Hepatic stellate cell (primary cell): ENCODE data around the gene OR5L2.
"Not testable (repeated sequence)": the region's sequence is repeated elsewhere in the genome, so short reads cannot be mapped to it uniquely, and the experiment has no call there.

Experiments used
- DNase-seq: peaks from one replicate; pipeline ENCODE4 v3.0.0; 2011; ENCODE audit warnings: low spot score

OR5L2 gene

DNA sequence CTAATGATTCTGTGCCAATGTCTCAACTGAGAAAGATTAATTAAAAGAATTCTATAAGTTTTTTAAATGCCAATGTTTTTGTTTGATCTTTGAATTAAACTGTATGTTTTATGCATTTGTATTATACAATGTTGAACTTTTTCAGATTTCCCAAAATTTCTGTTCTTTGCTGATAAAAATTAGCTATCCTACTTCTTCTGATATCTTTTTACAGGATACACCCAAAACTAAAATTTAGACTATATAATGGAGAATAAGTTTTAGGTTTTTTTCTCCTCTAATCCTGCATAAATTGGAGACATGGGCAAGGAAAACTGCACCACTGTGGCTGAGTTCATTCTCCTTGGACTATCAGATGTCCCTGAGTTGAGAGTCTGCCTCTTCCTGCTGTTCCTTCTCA is at the start of gene OR5L2:
Gene OR5L2, plus strand, starts transcription at position 301 of the 400 bp plus-strand sequence. Its CDS starts 0 bp downstream, at position 301.
- no peak for DNase-seq

DNA sequence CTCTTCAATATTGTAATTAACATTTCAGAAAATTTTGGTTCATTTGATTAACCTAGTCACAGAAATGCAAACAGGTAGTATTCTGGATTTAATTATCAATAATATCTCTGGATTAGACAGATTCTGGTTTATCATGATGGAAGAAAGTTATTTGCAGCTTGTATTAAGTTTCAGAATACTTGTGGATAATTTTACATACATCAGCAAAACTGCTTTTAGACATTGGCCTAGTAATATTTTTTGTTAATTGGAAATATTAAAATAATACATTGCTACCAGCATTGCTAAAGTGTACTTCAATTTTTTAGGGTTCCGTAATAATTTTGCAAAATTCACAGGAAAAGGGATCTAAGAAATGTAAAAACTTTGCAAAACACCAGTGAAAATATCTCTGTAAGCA is 35.4 kb upstream of the OR5L2 start:
- no peak for DNase-seq

DNA sequence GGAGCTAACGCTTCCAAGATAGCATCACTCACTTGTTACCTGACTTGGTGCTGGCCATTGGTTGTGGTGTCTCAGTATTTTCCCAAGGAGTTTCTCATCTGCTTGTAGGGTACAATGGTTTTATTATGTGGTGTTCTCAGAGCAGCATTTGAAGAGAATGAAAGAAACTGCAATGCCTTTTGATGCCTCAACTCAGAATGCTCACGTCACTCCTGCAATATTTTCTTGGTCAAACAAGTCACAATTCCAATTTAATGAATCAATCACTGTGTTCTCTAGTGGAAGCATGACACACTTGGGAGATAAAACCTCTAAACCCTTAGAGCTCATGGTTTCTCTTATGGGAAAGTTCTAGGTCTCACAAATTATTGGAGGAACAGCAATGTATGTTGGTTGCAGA is 33.7 kb upstream of the OR5L2 start:
- DNase-seq = no peak

DNA sequence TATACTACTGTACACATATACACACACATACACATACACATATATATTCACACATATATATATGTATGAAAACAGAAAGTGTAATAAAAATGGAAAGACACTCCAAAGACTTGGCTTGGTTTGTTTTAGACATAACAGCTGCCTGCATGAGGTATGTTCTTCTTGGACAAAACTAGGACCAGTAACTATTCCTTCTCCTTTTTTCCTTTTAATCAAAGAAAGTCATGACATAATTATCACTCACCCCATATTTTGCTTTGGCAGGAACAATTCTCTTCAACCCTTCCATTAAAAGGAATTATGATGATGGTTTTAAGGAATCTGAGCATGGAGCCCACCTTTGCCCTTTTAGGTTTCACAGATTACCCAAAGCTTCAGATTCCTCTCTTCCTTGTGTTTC is 31.8 kb upstream of the OR5L2 start, which contains the start of gene OR5D14:
Gene OR5D14, plus strand, starts transcription at position 301 of the 400 bp plus-strand sequence. Its CDS starts 0 bp downstream, at position 301.
- no peak for DNase-seq

DNA sequence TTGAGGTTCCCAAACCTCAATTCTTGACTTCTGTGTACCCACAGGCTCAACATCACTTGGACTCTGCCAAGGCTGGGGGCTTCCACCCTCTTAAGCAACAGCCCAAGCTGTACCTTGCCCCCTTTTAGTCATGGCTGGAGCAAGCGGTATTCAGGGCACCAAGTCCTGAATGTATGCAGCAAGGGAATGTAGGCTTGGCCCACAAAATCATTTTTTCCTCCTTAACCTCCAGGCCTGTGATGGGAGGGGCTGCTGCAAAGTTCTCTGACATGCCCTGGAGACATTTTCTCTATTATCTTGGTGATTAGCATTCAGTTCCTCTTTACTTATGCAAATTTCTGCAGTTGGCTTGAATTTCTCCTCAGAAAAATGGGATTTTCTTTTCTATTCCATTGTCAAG is 20.8 kb upstream of the OR5L2 start:
- DNase-seq = no peak

DNA sequence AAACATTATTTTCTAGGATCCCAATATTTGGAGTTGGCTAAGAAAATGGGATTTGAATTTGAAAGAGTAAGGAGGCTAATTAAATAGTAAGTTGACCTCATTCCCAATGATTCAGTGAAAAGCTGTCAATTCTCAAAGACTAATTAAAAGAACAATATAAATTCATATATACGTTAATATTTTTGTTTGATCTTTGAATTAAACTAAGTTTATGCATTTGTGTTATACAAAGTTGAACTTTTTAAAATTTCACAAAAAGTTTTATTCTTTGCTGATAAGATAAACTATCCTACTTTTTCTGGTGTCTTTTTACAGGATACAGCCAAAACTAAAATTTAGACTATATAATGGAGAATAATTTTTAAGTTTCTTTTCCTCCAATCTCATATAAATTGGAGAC is 16.0 kb upstream of the OR5L2 start, which contains the start of gene OR5L1:
Gene OR5L1, plus strand, starts transcription at position 301 of the 400 bp plus-strand sequence. CDS start 100 bp downstream, outside the sequence.
- no peak for DNase-seq

DNA sequence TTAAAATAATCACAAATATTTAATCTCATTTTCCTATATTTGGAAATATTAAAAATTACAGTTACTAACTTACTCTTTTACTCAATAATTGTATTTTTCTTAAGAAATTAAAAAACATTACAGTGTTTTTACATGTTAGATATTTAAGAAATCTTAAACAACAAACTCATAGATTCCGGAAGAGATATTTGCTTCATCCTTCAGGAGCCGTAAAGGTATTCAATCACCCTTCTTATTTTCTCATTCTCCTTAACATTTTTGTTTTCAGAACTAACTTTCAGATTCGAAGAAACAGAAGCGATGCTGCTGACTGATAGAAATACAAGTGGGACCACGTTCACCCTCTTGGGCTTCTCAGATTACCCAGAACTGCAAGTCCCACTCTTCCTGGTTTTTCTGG is 7.7 kb upstream of the OR5L2 start, which contains the start of gene OR5D18:
Gene OR5D18, plus strand, starts transcription at position 301 of the 400 bp plus-strand sequence. Its CDS starts 0 bp downstream, at position 301.
- no peak for DNase-seq

DNA sequence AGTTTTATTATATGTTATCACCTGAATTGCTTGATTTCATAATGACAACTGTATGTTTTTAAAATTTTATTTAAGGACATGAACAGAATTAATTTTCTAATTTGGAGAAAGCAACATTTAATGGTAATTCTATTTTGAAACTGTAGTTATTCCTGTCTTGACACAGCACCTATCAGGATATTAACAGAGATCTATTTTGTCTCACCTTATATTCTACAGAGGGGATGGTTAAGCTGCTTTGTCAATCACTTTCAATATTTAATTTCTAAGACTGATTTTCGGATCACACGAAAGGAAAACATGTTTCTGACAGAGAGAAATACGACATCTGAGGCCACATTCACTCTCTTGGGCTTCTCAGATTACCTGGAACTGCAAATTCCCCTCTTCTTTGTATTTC is 11.4 kb downstream of the OR5L2 start, which contains the start of gene OR5D16:
Gene OR5D16, plus strand, starts transcription at position 301 of the 400 bp plus-strand sequence. Its CDS starts 0 bp downstream, at position 301.
- DNase-seq = no peak

DNA sequence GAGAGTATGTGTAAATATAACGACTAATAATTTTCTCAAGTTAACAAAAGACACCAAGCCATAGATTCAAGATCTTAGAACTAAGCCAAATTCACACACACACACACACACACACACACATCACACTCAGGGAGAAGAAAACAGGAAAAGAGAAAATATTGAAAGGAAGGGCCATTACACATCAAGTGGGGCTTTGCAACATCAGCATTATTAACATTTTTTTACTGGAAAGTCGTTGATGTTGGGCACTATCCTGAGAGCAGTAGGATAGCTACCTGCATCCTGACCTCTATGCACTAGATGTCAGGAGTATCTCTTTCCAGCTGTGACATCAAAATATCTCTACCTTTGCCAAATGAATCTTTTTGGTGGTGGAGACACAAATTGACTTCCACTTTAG is 20.4 kb downstream of the OR5L2 start:
- DNase-seq = no peak

DNA sequence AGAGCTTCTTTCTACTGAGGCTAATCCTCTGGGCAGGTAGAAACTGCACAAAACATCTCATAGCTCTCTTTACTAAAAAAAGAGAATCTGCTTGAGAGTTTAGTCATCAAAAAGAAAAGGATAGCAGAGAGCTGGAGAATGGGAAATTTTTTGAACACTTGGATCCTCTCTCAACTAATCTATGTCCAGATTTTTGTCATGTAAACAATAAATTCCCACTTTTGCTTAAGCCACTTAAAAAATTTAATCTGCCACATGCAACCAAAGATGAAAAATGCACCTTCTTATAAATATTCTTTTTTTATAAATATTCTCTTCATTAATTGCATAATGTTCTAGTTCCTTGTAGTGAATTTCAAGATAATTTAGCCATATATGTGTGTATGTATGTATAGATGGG is 22.0 kb downstream of the OR5L2 start:
- no peak for DNase-seq

DNA sequence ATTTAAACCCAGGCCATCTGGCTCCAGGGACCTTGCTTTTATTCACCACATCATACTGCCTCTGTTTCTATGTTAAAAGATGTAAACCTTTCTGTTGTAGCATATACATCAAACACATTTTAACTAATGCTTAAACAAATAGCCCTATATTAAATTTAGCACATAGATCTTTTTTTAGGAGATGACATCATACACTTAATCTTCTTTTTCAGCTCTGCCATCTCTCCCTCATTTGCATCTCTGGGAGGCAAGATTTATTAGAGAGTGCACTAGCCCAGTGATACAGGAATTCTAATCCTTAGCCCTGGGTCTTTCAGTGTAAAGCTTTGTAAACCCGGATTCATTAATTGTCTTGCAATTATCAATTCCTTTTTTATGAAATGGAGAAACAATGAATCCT is 25.1 kb downstream of the OR5L2 start:
- no peak for DNase-seq

DNA sequence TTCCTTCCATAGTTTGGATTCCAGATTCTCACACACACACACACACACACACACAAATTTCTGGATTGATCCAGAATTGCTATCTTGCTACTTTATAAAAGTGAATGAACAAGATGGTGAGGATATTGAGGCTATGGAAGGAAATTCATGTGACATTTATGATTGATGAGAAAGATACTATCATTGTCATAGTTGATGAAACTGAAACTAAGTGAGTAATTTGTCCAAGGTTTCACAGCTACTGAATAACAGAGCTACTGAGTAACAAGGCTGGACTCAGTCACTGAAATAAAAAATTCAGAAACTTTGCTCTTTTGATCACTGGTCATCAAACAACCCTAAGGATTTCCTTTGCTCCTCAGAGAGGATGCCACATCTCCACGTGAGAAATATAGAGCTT is 27.7 kb downstream of the OR5L2 start:
- no peak for DNase-seq

DNA sequence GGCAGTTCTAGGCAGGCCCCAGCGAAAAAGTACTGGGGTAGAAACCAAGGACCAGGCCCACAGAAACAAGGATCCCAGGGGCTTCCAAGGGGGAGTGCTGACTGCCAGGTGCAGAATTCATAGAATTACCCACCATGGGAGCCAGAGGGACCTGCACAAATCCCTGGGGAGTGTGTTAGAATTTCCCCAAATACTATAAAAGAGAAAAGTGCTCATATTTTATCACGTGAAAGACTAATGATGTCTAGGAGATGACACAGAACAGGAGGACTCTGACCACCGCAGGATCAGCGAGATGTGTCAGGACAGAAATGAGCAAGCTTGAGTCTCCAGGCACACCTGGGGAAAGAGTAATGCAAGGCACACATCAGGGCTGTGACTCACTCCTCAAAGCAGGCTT is 40.3 kb downstream of the OR5L2 start:
- DNase-seq = not testable (repeated sequence)

DNA sequence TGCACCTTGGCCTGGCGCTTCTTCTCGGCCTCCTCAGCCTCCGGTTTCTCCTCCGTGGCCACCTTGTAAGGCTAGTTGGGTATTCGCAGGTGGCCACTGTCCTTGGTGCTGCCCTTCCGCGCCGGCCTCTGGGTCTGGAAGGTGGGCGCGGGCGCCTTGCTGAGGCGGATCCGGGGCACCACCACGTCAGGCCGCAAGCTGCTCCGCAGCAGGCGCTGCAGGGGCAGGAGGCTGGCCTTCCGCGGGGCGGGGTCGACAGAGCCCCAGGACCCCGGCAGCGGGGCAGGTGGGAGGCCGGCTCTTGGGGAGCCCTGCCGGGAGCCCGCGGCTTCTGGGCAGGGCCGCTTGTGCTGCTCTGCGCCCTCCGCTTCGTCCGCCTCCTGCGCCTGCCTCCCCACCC is 45.7 kb downstream of the OR5L2 start:
- not testable (repeated sequence) for DNase-seq

DNA sequence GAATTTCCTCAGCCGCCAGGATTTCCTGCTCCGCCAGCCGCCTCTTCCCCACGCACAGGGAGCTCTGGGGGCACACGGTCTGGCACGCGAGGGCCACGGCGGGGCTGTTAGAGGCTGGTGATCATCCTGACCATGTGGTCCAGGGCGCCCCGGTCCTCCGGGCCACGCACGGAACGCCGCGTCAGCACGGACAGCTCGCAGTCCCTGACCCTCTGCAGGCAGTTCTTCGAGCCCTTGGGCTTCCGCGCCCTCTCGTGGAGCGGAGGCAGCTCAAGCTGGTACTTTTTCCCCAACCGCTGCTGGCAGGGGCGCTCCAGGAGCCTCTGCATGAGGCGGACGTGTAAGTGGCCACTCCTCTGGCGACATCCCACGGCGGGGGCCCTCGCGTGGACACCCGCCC is 46.1 kb downstream of the OR5L2 start:
- not testable (repeated sequence) for DNase-seq
